ENCODE results near the gene TMEM176A.

TMEM176A gene

DNA sequence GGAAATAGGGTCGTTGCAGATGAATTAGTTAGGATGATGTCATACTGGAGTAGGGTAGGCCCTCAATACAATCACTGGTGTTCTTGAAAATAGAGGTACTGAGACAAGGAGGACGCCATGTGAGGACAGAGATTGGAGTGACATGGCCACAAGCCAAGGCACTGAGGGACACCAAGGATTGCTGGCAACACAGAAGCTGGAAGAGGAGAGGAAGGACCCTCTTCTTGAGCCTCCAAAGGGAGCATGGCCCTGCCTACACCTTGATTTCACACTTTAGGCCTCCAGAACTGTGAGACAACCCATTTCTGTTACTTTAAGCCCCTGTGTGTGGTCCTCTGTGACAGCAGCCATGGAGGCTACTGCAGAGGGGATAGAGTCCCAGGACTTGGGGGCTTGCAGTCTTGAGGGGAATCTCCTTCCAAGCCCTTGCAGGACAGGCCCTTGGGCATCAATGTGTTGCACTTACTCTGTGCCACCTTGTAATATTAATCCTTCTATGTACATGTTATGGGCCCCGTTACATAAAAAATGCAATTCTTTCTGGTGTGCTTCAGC, 48.1 kb downstream of the TMEM176A start:
- DNase-seq: no peak

DNA sequence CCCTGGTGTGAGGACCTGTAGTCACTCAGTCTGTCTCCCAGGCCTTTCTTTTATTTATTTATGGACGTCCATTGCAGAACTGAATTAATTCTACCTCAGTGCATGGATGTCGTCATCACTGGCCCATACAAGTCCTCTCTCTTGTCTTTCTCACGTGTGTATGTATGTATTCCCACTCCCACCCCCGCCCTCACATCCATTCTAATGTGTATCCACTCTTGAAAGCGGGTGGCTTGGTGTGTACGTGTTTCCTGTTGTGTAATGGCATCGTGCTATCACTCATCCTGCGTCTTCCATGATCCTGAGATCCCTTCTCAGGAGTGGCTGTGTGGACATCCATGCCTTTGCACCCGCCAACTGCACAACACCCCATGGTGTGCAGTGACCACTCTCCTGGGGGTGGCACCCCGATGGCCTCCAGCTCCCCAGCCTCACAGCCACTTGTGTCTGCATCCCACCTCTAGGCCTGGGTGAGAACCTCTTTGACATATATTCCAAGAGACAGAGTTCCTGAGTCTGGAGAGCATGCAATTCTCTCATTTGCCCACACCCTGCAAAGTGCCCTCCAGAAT, 48.7 kb downstream of the TMEM176A start:
- no peak for DNase-seq

DNA sequence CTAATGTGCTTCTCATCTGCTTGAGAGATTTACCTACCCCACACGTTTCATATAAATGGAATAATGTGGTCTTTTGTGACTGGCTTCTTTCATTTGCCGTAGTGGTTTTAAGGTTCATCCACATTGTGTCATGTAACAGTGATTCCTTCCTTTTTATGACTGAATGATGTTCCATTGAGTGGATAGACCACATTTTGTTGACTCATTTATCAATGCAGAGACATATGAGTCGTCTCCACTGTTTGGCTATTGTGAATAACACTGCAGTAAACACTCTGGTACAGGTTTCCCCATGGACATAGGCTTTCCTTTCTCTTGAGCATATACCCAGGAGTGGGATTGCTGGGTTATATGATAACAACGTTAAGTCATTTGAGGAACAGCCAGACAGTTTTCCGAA, 49.7 kb downstream of the TMEM176A start:
- DNase-seq: no peak

DNA sequence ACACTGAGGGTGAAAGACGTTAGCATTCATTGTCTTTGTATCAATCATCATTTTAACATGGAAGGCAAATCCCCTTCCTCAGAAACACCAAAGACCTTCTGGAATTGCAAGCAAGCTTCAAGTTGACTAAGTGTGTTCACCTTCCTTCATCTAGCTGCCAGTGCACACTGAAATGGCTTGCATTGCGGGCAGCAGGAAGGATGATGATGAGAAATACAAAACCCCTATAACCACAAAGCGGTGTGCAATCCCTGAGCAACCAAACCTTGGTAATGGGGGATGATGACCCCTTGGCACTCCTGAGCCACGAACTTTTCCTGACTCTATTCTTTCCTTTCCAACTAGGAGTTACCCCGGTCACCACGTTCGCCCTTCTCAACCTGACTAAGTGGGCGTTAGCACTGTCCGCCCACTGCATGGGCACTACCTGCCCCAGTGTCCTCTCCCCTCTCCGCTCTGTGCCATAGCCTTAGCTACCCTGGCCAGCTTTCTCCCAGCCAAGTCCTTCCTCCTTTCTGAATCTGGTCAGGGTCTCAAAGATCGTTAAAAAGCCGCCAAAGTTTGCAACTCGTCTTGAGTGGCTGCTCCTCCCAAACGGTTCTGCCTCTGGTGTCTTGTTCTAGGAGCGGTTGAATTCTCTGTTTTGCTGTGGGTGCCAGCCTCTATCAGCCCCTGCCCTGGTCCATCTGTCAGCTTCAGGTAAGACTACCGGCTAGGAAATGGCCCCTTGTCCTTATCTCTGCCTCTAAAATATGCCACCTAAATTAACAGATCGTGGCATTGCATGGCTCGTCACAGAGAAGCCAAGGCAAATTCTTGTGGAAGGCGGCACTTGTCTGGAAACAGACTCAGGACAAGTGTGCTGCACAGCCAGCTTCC, 51.2 kb downstream of the TMEM176A start:
- no peak for DNase-seq

DNA sequence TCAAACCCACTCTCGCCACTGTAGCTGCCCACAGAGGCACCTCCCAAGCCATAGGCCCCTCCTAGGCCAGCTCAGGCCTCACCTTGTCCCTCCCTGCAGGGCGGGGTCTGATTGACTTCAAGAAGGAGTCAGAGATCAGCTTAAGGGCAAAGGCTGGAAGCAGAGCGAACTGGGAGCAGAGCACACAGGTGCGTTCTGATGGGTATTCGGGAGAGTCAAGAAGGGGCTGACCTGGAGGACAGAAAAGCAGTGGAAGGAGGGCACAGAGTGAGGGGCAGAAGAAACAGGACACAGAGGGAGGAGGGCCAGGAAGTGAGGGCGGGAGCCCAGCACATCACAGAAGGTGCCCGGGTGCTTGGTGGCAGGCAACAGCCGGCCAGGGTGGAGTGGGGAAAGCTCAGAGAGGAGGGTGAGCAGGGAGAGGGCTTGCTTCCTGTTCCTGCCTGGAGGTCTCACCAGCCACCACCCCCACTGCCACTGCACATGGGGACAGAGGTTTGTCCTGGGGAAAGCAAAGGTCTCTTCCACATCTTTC, 51.9 kb downstream of the TMEM176A start, which contains the start of gene AOC1:
Gene AOC1 (plus strand): TSS at position 147 of the 535 bp plus-strand sequence. CDS start 3,954 bp downstream, outside the sequence.
- no peak for DNase-seq

DNA sequence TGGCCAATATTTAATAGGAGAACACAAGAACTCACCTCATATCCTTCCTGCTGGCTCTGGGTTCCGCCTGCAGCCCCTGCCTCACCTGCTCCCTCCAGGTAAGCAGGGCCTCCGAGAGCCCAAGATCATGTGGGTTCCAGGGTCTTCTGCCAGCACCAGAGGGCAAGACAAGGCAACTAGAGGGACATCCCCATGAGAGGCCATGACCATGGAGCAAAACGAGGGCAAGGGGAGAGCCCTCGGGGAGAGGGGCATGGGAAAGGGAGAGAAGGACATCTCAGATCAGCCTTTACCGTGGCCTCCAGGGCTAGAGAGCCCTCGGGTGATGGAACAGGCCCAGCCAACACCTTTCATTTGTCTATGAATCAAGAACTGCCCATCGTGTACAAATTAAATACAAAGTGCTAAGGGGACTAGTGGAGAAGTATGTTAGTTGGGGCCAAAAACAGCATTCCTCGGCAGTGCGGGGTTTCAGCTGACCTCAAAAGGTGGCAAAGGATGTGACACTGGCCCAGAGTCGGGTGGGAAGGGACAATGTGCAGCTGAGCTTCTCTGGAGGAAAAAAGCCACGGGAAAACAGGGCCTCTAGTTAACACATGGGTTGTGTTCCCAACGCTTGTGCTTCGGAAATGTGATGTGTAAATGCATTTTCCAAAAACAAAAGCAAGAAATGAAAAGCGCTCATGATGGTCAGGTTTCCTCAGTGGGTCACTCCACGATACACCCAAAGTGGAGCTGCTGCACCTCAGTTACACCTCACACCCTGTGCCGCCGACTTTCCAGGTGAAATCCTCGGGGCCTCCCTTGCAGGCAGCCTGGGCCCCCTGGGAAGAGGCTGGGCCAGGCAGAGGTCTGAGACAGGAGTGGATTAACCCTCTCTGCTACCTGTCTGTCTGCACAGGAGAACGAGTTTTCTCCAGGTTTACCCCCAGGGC, 53.8 kb downstream of the TMEM176A start:
- DNase-seq: no peak
